CD4-positive, alpha-beta T cell treated with Interleukin-6 for 4 hours (primary cell): ENCODE measurements around the gene CHD9.
A peak's percentile ranks its signal among the peaks of the same experiment; 100 is the strongest.
"Not testable (repeated sequence)": the region's sequence is repeated elsewhere in the genome, so short reads cannot be mapped to it uniquely, and the experiment has no call there.

ENCODE experiments used
- DNase-seq: peaks from one replicate; pipeline ENCODE4 v3.0.0-alpha.2; 2020; ENCODE audit warnings: mixed read lengths

The CHD9 gene

GRCh38 chr16:53051255-53051654 lies 3.5 kb upstream of the CHD9 start:
- not testable (repeated sequence) for DNase-seq

GRCh38 chr16:53052519-53053501 lies 2.0 kb upstream of the CHD9 start, which contains the start of gene CHD9NB:
CHD9NB (minus strand) TSS chr16:53052897; CDS start chr16:53044158, 8,739 bp downstream.
- no peak for DNase-seq

- DNase-seq: peak; percentile 6
Observed at GRCh38 chr16:53053967-53054669, 673 bp upstream of the CHD9 start.

- peak; percentile 18 for DNase-seq
Observed at GRCh38 chr16:53055541-53056391, 975 bp downstream of the CHD9 start.

GRCh38 chr16:53056392-53056881 lies 1.6 kb downstream of the CHD9 start:
- DNase-seq: no peak

- no peak for DNase-seq
Observed at GRCh38 chr16:53057658-53058057, 2.9 kb downstream of the CHD9 start.

- no peak for DNase-seq
Observed at GRCh38 chr16:53058441-53058840, 3.6 kb downstream of the CHD9 start.

- DNase-seq: no peak
Observed at GRCh38 chr16:53058882-53059281, 4.1 kb downstream of the CHD9 start.

GRCh38 chr16:53059672-53060071 lies 4.9 kb downstream of the CHD9 start:
- DNase-seq: no peak

GRCh38 chr16:53061256-53061655 lies 6.5 kb downstream of the CHD9 start:
- no peak for DNase-seq

GRCh38 chr16:53061701-53062159 lies 6.9 kb downstream of the CHD9 start:
- peak; percentile 19 for DNase-seq

- DNase-seq: no peak
Observed at GRCh38 chr16:53064081-53064578, 9.3 kb downstream of the CHD9 start.

- no peak for DNase-seq
Observed at GRCh38 chr16:53065461-53066061, 10.8 kb downstream of the CHD9 start.

- DNase-seq: no peak
Observed at GRCh38 chr16:53067675-53068074, 12.9 kb downstream of the CHD9 start.

- no peak for DNase-seq
Observed at GRCh38 chr16:53068423-53068833, 13.6 kb downstream of the CHD9 start.

- DNase-seq: no peak
Observed at GRCh38 chr16:53069772-53070171, 15.0 kb downstream of the CHD9 start.

GRCh38 chr16:53071748-53072301 lies 17.0 kb downstream of the CHD9 start:
- DNase-seq: no peak

- DNase-seq: no peak
Observed at GRCh38 chr16:53073022-53073421, 18.2 kb downstream of the CHD9 start.

- DNase-seq: not testable (repeated sequence)
Observed at GRCh38 chr16:53074296-53074695, 19.5 kb downstream of the CHD9 start.

- DNase-seq: not testable (repeated sequence)
Observed at GRCh38 chr16:53075461-53075860, 20.7 kb downstream of the CHD9 start.

- DNase-seq: no peak
Observed at GRCh38 chr16:53078247-53078646, 23.5 kb downstream of the CHD9 start.
